DOHH2 (cell line): Measurements from ENCODE around the gene PWWP2A.

Experiments used
- H3F3A ChIP-seq: fragments of 200-600 bp; sonication (generic), shearing (Covaris generic); 2 replicates; pipeline ENCODE4 v1.6.0; 2016; ENCODE audit warnings: antibody characterized with exemption, mild to moderate bottlenecking; ENCODE audit not compliant: control insufficient read depth, insufficient read depth
- H3K27ac ChIP-seq: fragments of 200-600 bp; sonication (generic); 2 replicates; pipeline ENCODE4 v1.5.1; 2014; ENCODE audit warnings: low read depth, mild to moderate bottlenecking, low read length, moderate library complexity
- H3K27me3 ChIP-seq: fragments of 200-600 bp; sonication (generic); 2 replicates; pipeline ENCODE4 v1.6.1; 2014; ENCODE audit warnings: mild to moderate bottlenecking, low read length, mixed read lengths; ENCODE audit not compliant: control insufficient read depth
- H3K36me3 ChIP-seq: fragments of 200-600 bp; sonication (generic); 2 replicates; pipeline ENCODE4 v1.6.1; 2014; ENCODE audit warnings: mild to moderate bottlenecking, low read length, moderate library complexity, mixed read lengths; ENCODE audit not compliant: control insufficient read depth
- H3K4me1 ChIP-seq: fragments of 200-600 bp; sonication (generic); 2 replicates; pipeline ENCODE4 v1.6.1; 2014; ENCODE audit warnings: mild to moderate bottlenecking, low read length, mixed read lengths; ENCODE audit not compliant: control insufficient read depth
- H3K4me2 ChIP-seq: fragments of 200-600 bp; sonication (generic); 2 replicates; pipeline ENCODE4 v1.6.0; 2014; ENCODE audit warnings: mild to moderate bottlenecking, low read length, moderate library complexity
- H3K4me3 ChIP-seq: fragments of 200-600 bp; sonication (generic); 2 replicates; pipeline ENCODE4 v1.5.1; 2014; ENCODE audit warnings: mild to moderate bottlenecking, low read length, mixed read lengths
- H3K79me2 ChIP-seq: fragments of 200-600 bp; sonication (generic); 2 replicates; pipeline ENCODE4 v1.6.1; 2014; ENCODE audit warnings: mild to moderate bottlenecking, low read length, mixed read lengths; ENCODE audit not compliant: control insufficient read depth
- H3K9me2 ChIP-seq: fragments of 200-600 bp; sonication (generic); replicated peaks from 2 replicates; pipeline ENCODE4 v1.6.1; 2014; ENCODE audit warnings: mild to moderate bottlenecking, low read length, mixed read lengths; ENCODE audit not compliant: control insufficient read depth
- H3K9me3 ChIP-seq: fragments of 200-600 bp; sonication (generic); 2 replicates; pipeline ENCODE4 v1.6.1; 2014; ENCODE audit warnings: antibody characterized with exemption, low read length, mixed read lengths; ENCODE audit not compliant: control insufficient read depth, insufficient read depth
- H4K20me1 ChIP-seq: fragments of 200-600 bp; sonication (generic); 2 replicates; pipeline ENCODE4 v1.6.0; 2014; ENCODE audit warnings: low read depth, mild to moderate bottlenecking, antibody characterized with exemption, low read length, moderate library complexity; ENCODE audit not compliant: control insufficient read depth, insufficient read depth
- EZH2phosphoT487 ChIP-seq: fragments of 200-600 bp; sonication (generic); IDR thresholded peaks from 2 replicates; pipeline ENCODE4 v1.6.1; 2017; ENCODE audit warnings: borderline replicate concordance, mild to moderate bottlenecking, antibody characterized with exemption, low read length, moderate library complexity, mixed read lengths
- TF ChIP-seq, protein P1 (sequence below): fragments of 200-600 bp; sonication (generic); IDR thresholded peaks from one replicate; pipeline ENCODE4 v1.5.1; 2014; ENCODE audit warnings: antibody characterized with exemption, mild to moderate bottlenecking, low read depth, low read length; ENCODE audit not compliant: poor library complexity, severe bottlenecking

Gene PWWP2A

DNA sequence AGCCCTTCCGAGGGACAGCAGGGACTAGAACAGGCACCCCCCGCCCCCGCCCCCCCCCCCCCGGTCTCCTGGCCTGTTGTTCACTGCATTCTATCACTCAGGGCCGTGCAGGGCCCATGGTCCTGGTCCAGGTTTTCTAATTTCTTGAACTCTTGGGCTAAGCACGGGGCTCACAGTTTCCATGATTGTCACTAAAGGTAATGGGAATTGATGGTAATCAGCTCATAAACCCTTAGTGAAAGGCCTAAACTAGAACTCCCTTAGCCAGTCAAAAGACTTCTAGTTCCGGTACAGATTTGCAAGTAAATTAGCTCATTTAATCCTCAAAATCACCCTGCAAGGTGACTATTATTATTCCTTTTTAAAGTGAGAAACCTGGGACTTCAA, 14.7 kb upstream of the PWWP2A start:
- H3K27ac ChIP-seq: no peak overlapping the region
- H4K20me1 ChIP-seq: no peaks in the 10 kb centered on the region
- no peaks in the 10 kb centered on the region for H3K4me1 ChIP-seq
- no peaks in the 10 kb centered on the region for H3K9me2 ChIP-seq
- no peak overlapping the region for H3K4me3 ChIP-seq
- no peaks in the 10 kb centered on the region for H3K27me3 ChIP-seq
- no peaks in the 10 kb centered on the region for H3K79me2 ChIP-seq
- H3K9me3 ChIP-seq: no peaks in the 10 kb centered on the region
- H3F3A ChIP-seq: no peaks in the 10 kb centered on the region
- TF ChIP-seq, protein P1, sequence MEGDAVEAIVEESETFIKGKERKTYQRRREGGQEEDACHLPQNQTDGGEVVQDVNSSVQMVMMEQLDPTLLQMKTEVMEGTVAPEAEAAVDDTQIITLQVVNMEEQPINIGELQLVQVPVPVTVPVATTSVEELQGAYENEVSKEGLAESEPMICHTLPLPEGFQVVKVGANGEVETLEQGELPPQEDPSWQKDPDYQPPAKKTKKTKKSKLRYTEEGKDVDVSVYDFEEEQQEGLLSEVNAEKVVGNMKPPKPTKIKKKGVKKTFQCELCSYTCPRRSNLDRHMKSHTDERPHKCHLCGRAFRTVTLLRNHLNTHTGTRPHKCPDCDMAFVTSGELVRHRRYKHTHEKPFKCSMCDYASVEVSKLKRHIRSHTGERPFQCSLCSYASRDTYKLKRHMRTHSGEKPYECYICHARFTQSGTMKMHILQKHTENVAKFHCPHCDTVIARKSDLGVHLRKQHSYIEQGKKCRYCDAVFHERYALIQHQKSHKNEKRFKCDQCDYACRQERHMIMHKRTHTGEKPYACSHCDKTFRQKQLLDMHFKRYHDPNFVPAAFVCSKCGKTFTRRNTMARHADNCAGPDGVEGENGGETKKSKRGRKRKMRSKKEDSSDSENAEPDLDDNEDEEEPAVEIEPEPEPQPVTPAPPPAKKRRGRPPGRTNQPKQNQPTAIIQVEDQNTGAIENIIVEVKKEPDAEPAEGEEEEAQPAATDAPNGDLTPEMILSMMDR: no peak
- no peak for TF ChIP-seq EZH2phosphoT487
- no peak overlapping the region for H3K4me2 ChIP-seq
- H3K36me3 ChIP-seq: no peaks in the 10 kb centered on the region

GRCh38 chr5:160133071-160133917, 14.0 kb upstream of the PWWP2A start:
- no peak overlapping the region for H3K4me2 ChIP-seq
- no peaks in the 10 kb centered on the region for H4K20me1 ChIP-seq
- no peak overlapping the region for H3K4me3 ChIP-seq
- no peaks in the 10 kb centered on the region for H3K36me3 ChIP-seq
- no peak overlapping the region for H3K27ac ChIP-seq
- no peaks in the 10 kb centered on the region for H3K9me3 ChIP-seq
- TF ChIP-seq EZH2phosphoT487: no peak
- TF ChIP-seq, protein P1: no peak
- no peaks in the 10 kb centered on the region for H3K9me2 ChIP-seq
- no peaks in the 10 kb centered on the region for H3K79me2 ChIP-seq
- H3F3A ChIP-seq: no peaks in the 10 kb centered on the region
- no peaks in the 10 kb centered on the region for H3K4me1 ChIP-seq
- H3K27me3 ChIP-seq: no peaks in the 10 kb centered on the region

DNA sequence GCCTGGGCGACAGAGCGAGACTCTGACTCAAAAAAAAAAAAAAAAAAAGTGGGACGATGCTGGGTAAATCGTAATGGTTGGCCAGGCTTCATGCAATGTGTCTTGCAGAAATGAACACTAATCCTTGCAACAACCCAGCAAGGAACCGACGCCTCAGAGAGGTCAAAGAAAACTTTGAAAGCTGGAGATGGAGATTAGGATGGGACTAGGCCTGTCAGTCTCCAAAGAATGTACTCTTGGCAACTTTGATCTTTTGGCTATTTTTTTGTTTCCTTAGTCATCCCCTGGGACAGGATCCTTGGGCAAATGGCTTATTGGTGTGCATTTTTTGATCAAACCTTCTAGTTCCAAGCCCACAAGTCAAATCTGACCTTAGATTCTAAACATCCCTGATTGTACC, 10.6 kb upstream of the PWWP2A start:
- TF ChIP-seq, protein P1: no peak
- no peak for TF ChIP-seq EZH2phosphoT487
- Histone ChIP-seq H3K36me3 (no peaks in the 10 kb centered on the region), H3K9me2 (no peaks in the 10 kb centered on the region), H3K27ac (no peak overlapping the region), H3K4me3 (no peak overlapping the region), H3K4me1 (no peaks in the 10 kb centered on the region), H4K20me1 (no peaks in the 10 kb centered on the region), H3F3A (no peaks in the 10 kb centered on the region), H3K4me2 (no peak overlapping the region), H3K9me3 (no peaks in the 10 kb centered on the region), H3K79me2 (no peaks in the 10 kb centered on the region), H3K27me3 (no peaks in the 10 kb centered on the region)
